ENCODE measurements around the gene CAMTA1. TPM values are rescaled to one million over a fixed set of nuclear protein-coding genes. Genes with fewer than 3 reads are reported as not detected.

CAMTA1 gene
- total and polyA plus RNA-seq, 2 experiments from 2014 or later: 213 to 341 TPM

- DNase-seq (ENCODE audit: low read depth in 1 of 2, low spot score in 1 of 2): no peak
- Histone ChIP-seq H3K9me3 (ENCODE audit: low read depth) (no peaks in the 10 kb centered on the region), H3K27me3 (no peaks in the 10 kb centered on the region), H3K4me1 (ENCODE audit: low read depth) (no peaks in the 10 kb centered on the region), H3K36me3 (no peaks in the 10 kb centered on the region), H3K27ac (no peak overlapping the region), H3K4me3 (no peak overlapping the region)
- TF ChIP-seq CTCF (IDR thresholded peaks at IDR 0.05; ENCODE audit: low read depth, low read length): no peak
Measured at GRCh38 chr1:7050751-7051665, 265.8 kb downstream of the CAMTA1 start.

- no peaks in the 10 kb centered on the region for H3K27me3 ChIP-seq
Measured at GRCh38 chr1:7052701-7053100, 267.4 kb downstream of the CAMTA1 start.

GRCh38 chr1:7060745-7061144 is 275.5 kb downstream of the CAMTA1 start:
- Histone ChIP-seq H3K27me3 (no peaks in the 10 kb centered on the region), H3K27ac (no peak overlapping the region), H3K4me1 (ENCODE audit: low read depth) (no peaks in the 10 kb centered on the region), H3K9me3 (ENCODE audit: low read depth) (no peaks in the 10 kb centered on the region), H3K4me3 (no peak overlapping the region), H3K36me3 (no peaks in the 10 kb centered on the region)
- TF ChIP-seq CTCF (IDR thresholded peaks at IDR 0.05; ENCODE audit: low read depth, low read length): no peak
- DNase-seq (ENCODE audit: low read depth in 1 of 2, low spot score in 1 of 2): no peak

More at GRCh38 chr1:7052701-7053100, 267.4 kb downstream of the CAMTA1 start:
- no peak for DNase-seq (ENCODE audit: low read depth in 1 of 2, low spot score in 1 of 2)
- TF ChIP-seq CTCF (IDR thresholded peaks at IDR 0.05; ENCODE audit: low read depth, low read length): no peak
- Histone ChIP-seq H3K4me3 (no peak overlapping the region), H3K36me3 (no peaks in the 10 kb centered on the region), H3K4me1 (ENCODE audit: low read depth) (no peaks in the 10 kb centered on the region), H3K27ac (no peak overlapping the region), H3K9me3 (ENCODE audit: low read depth) (no peaks in the 10 kb centered on the region)

- no peaks in the 10 kb centered on the region for H3K4me1 ChIP-seq (ENCODE audit: low read depth)
- H3K36me3 ChIP-seq: no peaks in the 10 kb centered on the region
- H3K27me3 ChIP-seq: peaks cover 2% of the 10 kb centered on the region
- H3K9me3 ChIP-seq (ENCODE audit: low read depth): no peaks in the 10 kb centered on the region
- H3K27ac ChIP-seq: no peak overlapping the region
- H3K4me3 ChIP-seq: no peak overlapping the region
- no peak for TF ChIP-seq CTCF (IDR thresholded peaks at IDR 0.05; ENCODE audit: low read depth, low read length)
- no peak for DNase-seq (ENCODE audit: low read depth in 1 of 2, low spot score in 1 of 2)
Measured at GRCh38 chr1:7062346-7063061, 277.2 kb downstream of the CAMTA1 start.

GRCh38 chr1:7063981-7064380 is 278.7 kb downstream of the CAMTA1 start:
- Histone ChIP-seq H3K4me1 (ENCODE audit: low read depth) (no peaks in the 10 kb centered on the region), H3K4me3 (no peak overlapping the region), H3K9me3 (ENCODE audit: low read depth) (no peaks in the 10 kb centered on the region), H3K27me3 (peaks cover 2% of the 10 kb centered on the region), H3K36me3 (no peaks in the 10 kb centered on the region), H3K27ac (no peak overlapping the region)
- no peak for TF ChIP-seq CTCF (IDR thresholded peaks at IDR 0.05; ENCODE audit: low read depth, low read length)
- DNase-seq (ENCODE audit: low read depth in 1 of 2, low spot score in 1 of 2): no peak

All from cardiac muscle cell (in vitro differentiated cells and primary cell).